GM12891 (cell line): ENCODE data around the gene ZNF543.
A peak's percentile ranks its signal among the peaks of the same experiment; 100 is the strongest.

ENCODE experiments used
- POLR2A ChIP-seq: IDR thresholded peaks from 2 replicates; pipeline ENCODE4 v1.6.1; 2011; ENCODE audit warnings: low read depth, low read length, control low read depth
- POLR2AphosphoS5 ChIP-seq: IDR thresholded peaks from 2 replicates; pipeline ENCODE4 v1.6.1; 2011; ENCODE audit warnings: low read depth, low read length, control low read depth
- POU2F2 ChIP-seq: IDR thresholded peaks from 2 replicates; pipeline ENCODE4 v1.6.1; 2011; ENCODE audit warnings: low read depth, mild to moderate bottlenecking, control low read depth, low read length, moderate library complexity
- TAF1 ChIP-seq: IDR thresholded peaks from 2 replicates; pipeline ENCODE4 v1.6.1; 2011; ENCODE audit warnings: low read depth, low read length, control low read depth

GRCh38 chr19:57350877-57351805, 30.9 kb downstream of the ZNF543 start, which contains the start of gene ZNF304:
- TF ChIP-seq POLR2A, result 0 out of 2 replicates have a peak, but pooled peaks have one; percentile 31
- TF ChIP-seq POLR2AphosphoS5, result no peak
- no peak for TF ChIP-seq TAF1
- no peak; the same call in 1 of the 2 replicates for TF ChIP-seq POU2F2
